HG03575 (cell line): Measurements from ENCODE around the gene GPR176.
"Not testable (repeated sequence)": the region's sequence is repeated elsewhere in the genome, so short reads cannot be mapped to it uniquely, and the experiment has no call there.

Source experiments
- ATAC-seq: cut with Tn5 transposase; IDR thresholded peaks from one replicate; pipeline ENCODE4 v1.9.1; 2021; ENCODE audit not compliant: unreplicated experiment, insufficient number of reproducible peaks, low FRiP score; ENCODE audit errors: extremely low read depth

GPR176 gene

DNA sequence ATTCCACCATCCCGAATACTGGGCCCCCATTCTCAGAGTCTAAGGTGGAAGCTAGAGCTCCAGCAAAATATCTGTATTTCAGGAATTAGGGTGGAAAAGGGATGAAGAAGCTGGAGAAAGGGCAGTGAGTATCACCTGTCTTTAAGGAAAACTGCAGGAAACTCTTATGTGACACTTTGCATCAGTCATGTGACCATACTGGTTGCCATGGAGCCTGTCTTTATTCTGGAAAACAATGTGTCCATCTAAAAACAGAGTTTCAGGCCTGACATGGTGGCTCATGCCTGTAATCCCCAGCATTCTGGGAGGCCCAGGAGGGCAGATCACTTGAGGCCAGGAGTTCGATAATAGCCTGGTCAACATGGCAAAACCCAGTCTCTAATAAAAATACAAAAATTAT, 84.5 kb downstream of the GPR176 start:
- ATAC-seq = no peak

DNA sequence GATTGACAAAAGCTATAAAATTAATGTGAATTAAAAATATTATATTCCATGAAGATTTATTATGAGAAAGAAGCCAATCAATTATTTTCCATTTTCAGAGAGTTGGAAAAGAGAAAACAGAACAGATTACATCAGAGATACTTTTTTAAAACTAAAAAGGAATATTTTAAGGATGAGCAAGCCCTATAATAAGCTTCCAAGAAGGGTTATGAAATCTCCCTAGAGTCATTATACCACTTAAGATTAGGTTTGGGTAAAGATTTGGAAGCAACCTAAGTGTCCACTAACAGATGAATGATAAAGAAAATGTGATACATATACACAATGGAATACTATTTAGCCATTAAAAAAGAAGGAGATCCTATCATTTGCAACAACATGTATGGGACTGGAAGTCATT, 85.8 kb downstream of the GPR176 start:
- no peak for ATAC-seq

DNA sequence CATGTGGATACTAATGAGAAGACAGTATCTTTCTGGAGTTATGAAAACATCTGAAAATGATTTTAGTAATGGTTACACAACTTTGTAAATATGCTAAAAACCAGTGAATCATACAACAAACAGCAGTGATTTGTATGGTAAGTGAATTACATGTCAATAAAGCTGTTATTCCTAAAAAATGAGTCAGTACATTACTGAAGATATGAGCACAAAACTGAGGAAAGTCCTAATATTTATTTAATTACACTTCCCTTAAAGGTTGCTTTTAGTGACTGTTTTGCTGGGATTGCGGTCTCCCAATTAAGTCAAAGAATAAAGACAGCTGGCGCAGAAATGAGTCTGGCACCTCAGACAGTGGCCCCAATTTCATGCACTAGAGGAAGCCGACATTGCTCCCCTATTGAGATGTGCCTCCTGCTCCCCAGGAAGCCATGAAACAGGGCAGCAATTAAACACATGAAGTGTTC, 86.5 kb downstream of the GPR176 start:
- no peak for ATAC-seq

DNA sequence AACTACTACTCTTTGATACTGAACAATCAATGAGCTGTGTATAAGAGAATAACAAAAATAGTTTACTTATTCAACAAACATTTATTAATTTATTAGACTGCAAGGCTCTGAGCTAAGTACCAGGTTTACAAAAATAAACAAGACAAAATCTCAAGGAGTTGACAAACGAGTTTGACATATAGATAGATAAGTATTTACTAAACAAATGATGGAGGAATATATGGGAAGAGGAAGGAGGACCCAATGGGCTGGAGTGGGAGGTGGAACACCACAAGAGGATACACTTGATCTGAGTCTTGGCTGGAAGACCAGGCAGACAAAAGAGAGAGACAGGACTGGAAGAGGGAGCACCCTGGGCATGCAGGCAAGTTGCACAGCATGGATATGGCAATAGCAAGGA, 89.9 kb downstream of the GPR176 start:
- ATAC-seq = no peak

DNA sequence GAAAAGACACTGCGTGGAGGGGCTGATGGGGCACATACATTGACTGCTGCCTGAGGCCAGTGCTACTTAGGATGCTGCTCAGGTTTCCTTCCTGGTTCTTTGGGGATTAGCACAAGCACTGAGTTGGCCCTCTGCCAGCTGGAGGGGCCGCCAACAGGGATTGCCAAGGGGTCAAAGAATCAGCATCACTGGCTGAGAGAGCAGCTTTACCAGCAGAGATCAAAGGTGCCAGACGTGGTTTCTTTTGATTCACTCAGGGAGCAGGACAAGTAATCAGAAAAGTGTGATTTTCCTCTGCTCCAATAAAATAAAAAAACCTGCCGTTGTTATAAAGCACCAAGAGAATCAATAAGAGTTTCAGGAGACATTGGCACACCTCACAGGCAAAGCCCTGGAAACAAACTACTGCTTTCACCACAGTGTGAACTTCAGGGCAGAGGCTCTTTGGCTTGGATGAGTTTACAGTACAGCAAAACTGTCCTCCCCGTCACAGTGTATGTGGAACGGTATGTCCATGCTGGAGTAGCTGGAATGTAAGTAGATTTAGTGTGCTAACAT, 91.6 kb downstream of the GPR176 start:
- ATAC-seq = no peak

DNA sequence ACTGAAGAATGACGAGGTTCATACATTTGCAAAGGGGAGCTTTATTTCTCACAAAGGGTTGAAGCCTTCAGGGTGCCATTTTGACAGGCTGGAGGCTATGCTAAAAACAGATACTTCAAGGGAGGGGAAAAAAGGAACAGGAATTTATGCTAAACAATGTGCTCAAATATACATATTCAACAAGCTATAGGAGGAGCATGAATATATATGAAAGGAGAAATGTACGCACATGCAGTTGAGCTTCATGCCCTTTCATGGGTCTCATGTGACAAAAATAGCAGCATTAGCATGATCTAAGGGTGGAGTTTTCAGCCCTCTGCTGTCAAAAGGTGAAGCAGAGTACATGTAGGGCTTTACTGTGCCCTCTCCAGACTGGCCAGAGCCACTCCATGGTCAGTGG, 93.1 kb downstream of the GPR176 start:
- ATAC-seq = no peak

DNA sequence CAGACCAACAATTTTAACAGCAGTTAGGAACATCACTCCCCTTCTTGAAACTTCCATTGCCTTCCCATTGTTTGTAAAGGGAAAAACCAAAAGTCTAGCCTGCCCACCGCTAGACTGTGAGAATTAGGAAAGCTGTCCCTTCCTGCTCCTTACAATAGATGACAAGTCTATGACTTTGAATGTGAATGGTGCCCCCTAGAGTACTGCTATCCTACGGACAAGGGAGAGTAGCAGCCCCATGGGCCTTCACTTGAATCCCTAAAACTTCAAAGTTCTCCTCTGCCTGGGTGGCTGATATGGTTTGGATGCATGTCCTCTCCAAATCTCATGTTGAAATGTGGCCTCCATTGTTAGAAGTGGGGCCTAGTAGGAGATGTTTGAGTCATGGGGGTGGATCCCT, 96.4 kb downstream of the GPR176 start:
- ATAC-seq = no peak

DNA sequence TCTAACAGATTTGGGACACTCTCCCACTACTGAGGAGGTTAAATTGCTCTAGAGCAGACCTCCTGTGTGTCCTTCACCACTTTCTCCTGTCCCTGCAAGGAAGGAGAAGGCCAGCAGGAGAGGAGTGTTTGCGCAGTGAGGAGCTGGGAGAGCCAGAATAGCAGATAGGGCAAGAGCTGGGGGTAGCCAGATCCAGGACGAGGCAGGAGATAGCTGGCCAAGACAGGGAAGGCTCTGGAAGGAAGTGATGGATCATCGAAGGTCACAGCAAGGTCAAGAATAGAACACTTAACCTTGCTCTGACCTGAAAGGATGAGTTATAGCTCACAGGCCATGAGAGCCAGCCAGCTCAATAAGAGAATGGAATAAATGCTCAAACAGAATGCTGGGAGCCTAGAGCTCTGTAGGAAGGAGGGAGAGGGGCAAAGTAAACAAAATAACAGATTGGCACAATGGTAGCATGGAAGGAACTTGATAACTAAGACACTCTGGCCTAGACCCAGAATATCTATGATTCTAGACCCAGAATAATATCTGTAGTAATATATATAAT, 99.9 kb downstream of the GPR176 start:
- ATAC-seq = no peak

DNA sequence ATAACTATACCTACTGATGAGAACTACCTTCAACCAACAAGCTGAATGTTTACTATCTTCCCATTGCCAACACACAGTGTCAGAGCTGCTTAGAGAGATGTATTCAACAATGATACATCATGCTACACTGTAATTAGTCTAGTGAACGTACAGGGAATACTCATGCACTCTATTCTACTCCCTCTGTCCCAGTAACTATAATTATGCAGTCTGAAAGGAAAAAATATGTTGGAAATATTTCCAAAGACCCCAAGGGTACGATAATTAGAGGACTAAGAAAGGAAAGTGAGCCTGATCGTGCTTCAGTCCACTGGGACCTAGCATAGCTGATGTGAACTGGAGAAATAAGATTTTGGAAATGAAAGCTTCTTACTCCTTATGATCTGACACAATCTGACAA, 100.5 kb downstream of the GPR176 start:
- no peak for ATAC-seq

DNA sequence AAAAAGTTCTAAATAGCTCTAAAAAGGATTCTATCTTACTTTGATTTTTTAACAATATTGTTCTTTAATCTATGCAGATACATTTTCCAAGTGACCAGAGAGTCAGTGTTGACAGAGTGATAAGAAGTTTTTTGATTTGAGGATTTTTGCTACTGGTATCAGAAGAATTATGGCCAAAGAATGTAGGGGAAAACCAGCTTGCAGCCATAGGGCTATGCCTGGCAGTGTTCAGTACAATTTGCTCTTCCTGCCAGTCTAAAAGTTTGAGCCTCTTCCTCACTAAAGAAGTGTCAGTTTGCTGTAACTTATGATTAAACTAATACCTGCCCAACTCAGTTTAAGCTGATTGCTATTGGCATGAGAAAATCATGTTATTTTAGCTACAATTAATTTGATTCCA, 102.2 kb downstream of the GPR176 start:
- ATAC-seq = no peak

DNA sequence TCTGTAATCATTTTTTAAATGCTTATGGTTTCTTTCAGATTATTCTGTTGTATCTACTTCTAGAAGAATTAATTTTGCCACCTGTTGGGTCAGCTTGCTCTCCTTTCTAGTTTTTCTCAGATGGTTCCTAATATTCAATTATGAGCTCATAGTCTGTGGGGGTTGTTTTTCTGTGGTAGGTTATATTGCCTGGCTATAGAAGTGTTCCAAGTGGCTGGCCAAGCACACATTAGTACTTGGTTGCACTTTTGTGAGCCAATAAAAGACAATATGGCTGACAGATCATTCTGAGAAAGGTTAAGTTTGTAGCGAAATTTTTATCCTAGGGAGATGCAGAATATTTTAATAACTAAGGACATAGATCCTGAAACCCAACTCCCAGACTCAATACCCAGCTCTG, 105.6 kb downstream of the GPR176 start:
- ATAC-seq = no peak

DNA sequence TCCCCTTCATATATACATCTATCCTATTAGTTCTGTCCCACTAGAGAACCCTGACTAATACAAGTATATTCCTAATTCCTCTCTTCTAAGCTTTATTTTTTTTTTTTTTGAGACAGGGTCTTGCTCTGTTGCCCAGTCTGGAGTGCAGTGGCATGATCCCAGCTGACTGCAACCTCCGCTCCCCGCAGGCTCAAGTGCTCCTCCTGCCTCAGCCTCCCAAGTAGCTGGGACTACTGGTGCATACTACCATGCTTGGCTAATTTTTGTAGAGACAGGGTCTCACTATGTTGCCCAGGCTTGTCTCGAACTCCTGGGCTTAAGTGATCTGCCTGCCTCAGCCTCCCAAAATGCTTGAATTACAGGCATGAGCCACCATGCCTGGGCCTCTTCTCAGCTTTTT, 107.4 kb downstream of the GPR176 start:
- ATAC-seq = not testable (repeated sequence)

DNA sequence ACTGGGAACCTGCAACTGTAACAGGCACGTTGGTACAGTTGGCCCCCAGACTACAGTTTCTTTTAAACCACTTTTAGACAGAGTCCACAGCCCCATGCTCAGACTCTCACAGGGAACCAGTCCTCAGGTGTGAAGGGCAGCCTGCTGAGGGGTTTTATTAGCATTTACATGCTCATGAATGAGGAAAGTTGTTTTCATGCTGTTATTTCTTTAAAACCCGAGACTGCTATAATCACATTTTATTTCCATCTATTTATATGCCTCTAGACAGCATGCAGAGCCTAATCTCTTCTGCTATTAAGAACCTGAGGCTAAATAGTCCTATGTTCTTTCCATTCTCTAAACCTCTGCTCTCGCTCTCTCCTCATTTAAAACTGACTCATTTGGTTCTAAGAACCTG, 111.2 kb downstream of the GPR176 start:
- no peak for ATAC-seq

DNA sequence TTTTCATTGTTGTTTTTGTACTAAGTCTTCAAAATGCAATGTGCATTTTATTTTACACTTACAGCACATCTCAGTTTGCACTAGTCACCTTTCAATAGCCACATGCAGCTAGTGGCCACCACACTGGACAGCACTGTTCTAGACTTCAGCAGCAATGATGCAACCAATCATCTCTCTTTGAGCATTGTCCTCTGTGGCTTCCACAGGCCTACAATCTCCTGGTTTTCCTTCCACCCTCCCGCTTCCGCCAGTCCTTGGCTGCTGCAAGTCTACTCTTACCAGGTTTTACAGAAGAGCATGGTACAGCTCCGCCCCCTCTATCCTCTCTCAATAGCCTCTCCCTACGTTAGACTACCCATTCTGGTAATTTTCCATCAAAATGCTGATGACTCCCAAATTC, 112.3 kb downstream of the GPR176 start:
- no peak for ATAC-seq

DNA sequence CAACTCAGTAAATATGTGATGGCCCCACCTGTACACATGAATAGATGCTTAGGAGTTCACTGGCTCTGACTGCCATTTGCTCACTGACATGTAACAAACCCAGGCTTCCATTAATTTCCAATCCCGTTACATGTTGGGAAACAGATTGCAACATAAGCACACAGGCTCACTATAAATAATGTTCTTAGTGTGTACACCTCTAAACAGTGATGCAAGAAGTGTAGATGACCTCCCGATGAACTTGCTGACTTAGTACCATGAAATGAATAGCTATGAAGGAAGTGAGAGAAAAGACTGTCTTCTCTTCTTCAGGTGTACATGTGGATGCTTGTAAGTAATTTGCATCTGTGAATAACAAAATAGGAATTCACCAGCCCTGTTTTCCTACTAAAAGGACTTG, 116.0 kb downstream of the GPR176 start:
- no peak for ATAC-seq

DNA sequence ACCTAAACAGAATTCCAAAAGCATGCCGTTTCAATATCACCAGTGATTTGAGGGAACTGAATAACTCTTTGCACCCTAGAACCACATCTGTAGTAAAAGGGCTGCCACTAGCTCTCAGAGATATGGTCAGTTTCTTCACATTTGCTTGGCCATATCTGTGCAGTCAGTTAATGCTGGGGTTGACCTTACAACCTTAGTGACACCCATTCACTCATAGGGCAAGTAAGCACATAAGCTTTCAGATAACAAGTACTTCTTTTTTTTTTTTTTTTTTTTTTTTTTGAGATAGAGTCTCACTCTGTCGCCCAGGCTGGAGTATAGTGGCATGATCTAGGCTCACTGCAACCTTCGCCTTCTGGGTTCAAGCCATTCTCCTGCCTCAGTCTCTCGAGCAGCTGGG, 117.0 kb downstream of the GPR176 start:
- no peak for ATAC-seq

DNA sequence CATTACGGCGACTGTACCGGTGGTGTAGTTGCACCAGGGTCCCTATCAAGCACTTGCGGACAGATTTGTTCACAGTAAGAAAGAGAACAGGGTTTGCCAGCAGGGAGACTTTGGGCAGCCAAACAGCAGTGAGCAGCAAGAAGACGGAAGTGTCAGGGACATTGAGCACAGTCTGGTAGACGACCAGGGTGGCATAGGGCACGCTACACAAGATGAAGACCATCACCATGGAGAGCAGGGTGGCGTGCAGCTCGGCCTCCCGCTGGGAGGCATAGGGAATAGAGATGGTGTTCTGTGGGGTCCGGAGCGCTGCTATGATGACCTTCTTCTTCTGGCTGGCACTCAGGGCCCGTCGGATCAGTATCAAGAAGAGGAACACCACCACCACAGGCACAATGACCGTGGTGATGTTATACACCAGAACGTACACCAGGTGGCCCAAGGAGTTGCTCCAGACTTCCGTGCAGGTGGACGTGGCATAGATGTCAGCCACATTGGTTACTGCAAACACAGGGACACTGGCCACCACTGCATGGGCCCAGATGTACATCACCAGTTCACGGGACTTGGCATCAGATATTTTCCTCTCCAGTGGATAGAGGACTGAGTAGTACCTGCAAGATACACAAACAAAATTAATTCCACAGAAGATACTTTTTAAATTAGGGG, 118.3 kb downstream of the GPR176 start:
- ATAC-seq = no peak

DNA sequence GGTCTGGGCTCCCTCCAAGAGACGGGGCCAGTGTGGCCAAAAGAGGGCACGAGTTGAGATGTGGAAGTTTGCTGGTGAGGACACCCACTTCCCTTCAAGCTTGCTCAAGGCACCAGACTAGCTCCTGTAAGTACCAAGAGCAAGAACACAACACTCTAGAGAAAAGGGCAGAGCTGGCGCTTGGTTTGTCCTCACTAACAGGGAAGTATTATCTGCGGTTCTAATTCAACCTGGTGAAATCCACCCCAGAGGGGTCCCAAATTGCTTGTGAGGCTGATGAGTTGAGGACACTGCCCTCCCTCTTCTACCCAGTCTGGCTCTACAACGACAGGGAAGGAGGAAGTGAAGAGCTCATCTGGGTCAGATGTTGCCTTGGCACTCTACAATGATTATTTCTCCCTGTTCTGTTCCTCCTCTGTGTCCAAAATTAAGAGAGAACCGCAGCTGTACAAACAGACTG, 120.5 kb downstream of the GPR176 start:
- no peak for ATAC-seq

DNA sequence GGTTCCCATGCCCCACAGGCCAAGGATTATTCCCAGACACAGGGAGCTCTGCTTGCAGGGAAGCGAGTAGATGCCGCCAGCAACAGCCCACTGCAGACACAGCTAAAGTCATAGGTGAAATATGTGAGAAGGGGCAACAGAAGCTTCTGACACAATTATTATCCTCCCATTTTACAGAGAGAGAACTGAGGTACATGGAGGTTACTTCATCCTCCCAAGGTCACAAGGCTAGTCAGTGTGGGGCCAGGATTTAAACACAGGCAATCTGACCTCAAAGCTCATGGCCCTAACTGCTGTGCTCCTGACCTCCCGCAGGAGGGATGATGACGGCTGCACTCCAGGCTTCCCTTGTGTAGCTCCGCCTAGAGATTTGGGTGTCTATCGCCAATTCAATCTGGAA, 121.7 kb downstream of the GPR176 start:
- no peak for ATAC-seq

DNA sequence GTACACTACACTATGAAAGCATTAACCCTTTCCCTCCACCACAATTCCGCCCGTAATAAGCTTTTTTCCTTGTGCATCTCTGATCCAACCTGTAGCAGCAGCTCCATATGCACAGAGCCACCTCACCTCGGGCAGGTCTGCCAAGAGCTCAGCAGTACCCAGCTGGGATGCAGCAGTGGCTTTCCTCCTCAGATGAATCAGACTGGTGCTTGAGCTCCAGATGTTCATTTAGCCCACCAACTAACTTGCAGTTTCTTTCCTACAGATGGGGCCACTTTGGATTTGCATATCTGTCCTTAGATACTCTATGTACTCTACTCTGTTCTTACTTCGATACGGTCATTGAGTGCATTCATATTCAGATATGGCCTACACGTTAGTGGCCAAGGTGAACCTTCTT, 122.7 kb downstream of the GPR176 start:
- no peak for ATAC-seq

DNA sequence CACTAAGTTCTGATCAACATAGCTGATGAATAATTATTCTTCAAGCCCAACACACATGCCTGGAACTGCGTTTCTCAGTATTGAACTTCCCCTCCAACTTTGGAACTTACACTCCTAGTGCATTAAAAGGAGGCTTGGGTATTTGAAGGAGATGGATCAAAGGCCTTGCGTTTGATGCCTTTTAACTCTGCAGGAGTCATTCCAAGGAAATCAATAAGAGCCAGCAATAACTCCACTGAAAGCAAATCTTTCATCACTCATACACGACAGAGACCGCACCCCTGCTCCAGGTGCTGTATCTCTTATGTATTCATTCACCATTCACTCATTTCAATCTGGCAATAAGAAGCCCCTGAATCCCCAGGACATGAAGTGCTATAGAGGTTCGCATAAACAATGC, 123.5 kb downstream of the GPR176 start:
- no peak for ATAC-seq
